ENCODE measurements around the gene CA14.
"Not testable (repeated sequence)": the region's sequence is repeated elsewhere in the genome, so short reads cannot be mapped to it uniquely, and the experiment has no call there.

The CA14 gene

GRCh38 chr1:150236614-150237100 lies 20.9 kb upstream of the CA14 start:
- FAIRE-seq: no peak

- not testable (repeated sequence) for FAIRE-seq
These were observed 20.4 kb upstream of the CA14 start for GRCh38 chr1:150237176-150237575.

- FAIRE-seq: no peak
These were observed 19.8 kb upstream of the CA14 start for GRCh38 chr1:150237746-150238145.

- FAIRE-seq: no peak
These were observed 14.6 kb upstream of the CA14 start for GRCh38 chr1:150243003-150243402.

GRCh38 chr1:150249936-150250335 lies 7.6 kb upstream of the CA14 start:
- no peak for FAIRE-seq

- FAIRE-seq: no peak
These were observed 1.4 kb upstream of the CA14 start for GRCh38 chr1:150256198-150256553.

GRCh38 chr1:150256554-150257341 lies 826 bp upstream of the CA14 start:
- FAIRE-seq: no peak

GRCh38 chr1:150259217-150259616 lies 1.6 kb downstream of the CA14 start:
- no peak for FAIRE-seq

- FAIRE-seq: peak; percentile 88
These were observed 2.4 kb downstream of the CA14 start for GRCh38 chr1:150259758-150260669.

GRCh38 chr1:150261367-150261766 lies 3.8 kb downstream of the CA14 start:
- no peak for FAIRE-seq

- FAIRE-seq: no peak
These were observed 5.1 kb downstream of the CA14 start for GRCh38 chr1:150262388-150263320.

- no peak for FAIRE-seq
These were observed 6.0 kb downstream of the CA14 start for GRCh38 chr1:150263549-150263948.

- no peak for FAIRE-seq
These were observed 10.3 kb downstream of the CA14 start for GRCh38 chr1:150267896-150268295.

- FAIRE-seq: no peak
These were observed 10.7 kb downstream of the CA14 start for GRCh38 chr1:150268340-150268704.

- FAIRE-seq: peak; percentile 96
These were observed 11.3 kb downstream of the CA14 start, which contains the start of gene APH1A for GRCh38 chr1:150268705-150269403. Gene APH1A (minus strand): TSS chr1:150269016. CDS start chr1:150268810, 206 bp downstream.

- no peak for FAIRE-seq
These were observed 11.9 kb downstream of the CA14 start for GRCh38 chr1:150269451-150269850.

- no peak for FAIRE-seq
These were observed 13.9 kb downstream of the CA14 start for GRCh38 chr1:150271291-150271959.

- no peak for FAIRE-seq
These were observed 15.7 kb downstream of the CA14 start for GRCh38 chr1:150273311-150273710.

GRCh38 chr1:150280138-150280707 lies 22.6 kb downstream of the CA14 start:
- FAIRE-seq: no peak

GRCh38 chr1:150281221-150281757 lies 23.7 kb downstream of the CA14 start:
- peak; percentile 42 for FAIRE-seq

Data from G401.6 (cell line).